Thyroid gland (tissue), 4 donors: Measurements from ENCODE around the gene BCL2. TPM values are rescaled to one million over a fixed set of nuclear protein-coding genes. Genes with fewer than 3 reads are reported as not detected.

Source experiments
- DNase-seq, 2 donors: peaks; one replicate each; pipeline ENCODE4 v3.0.0-alpha.2; 2019
- H3K27ac ChIP-seq, 3 donors: fragments of 200-600 bp; sonication (generic); 1 replicate in 2 of 3; 2 replicates in 1 of 3; pipeline ENCODE4 v1.5.1; 2016 to 2019; ENCODE audit warnings: mild to moderate bottlenecking in 1 of 3, moderate library complexity in 1 of 3
- H3K27me3 ChIP-seq: fragments of 200-600 bp; sonication (generic); one replicate; pipeline ENCODE4 v1.5.1; 2019
- H3K36me3 ChIP-seq, 2 donors: fragments of 200-600 bp; sonication (generic); one replicate each; pipeline ENCODE4 v1.5.1; 2016 to 2019
- H3K4me1 ChIP-seq, 2 donors: fragments of 200-600 bp; sonication (generic); one replicate each; pipeline ENCODE4 v1.5.1; 2017 to 2019
- H3K4me3 ChIP-seq, 3 donors: fragments of 200-600 bp; sonication (generic); replicated peaks in 1 of 3; 1 replicate in 2 of 3; 2 replicates in 1 of 3; pipeline ENCODE4 v1.5.1; 2016; ENCODE audit warnings: mild to moderate bottlenecking in 1 of 3
- H3K9me3 ChIP-seq: fragments of 200-600 bp; sonication (generic); one replicate; pipeline ENCODE4 v1.5.1; 2017
- POLR2A ChIP-seq, 2 donors: fragments of 450-650 bp; IDR thresholded peaks; one replicate each; pipeline ENCODE4 v1.6.1; 2017; ENCODE audit warnings: antibody characterized with exemption in 2 of 2, mild to moderate bottlenecking in 2 of 2, moderate library complexity in 1 of 2
- WGBS, 2 donors: methylation state at CpG; one replicate each; pipeline ENCODE4 v1.1.5; 2017; 5-methylcytosine and 5-hydroxymethylcytosine counted together
- intact Hi-C: fragments of 100-400 bp; cut with DNase I; formaldehyde crosslinking; loops from one replicate; pipeline ENCODE4 v1.15.1; 2023
- total RNA-seq, 4 donors: library from RNA; depleted of rRNA; stranded (reverse); fragments of >200 nt; gene quantifications; one replicate each; pipeline ENCODE4 v1.2.3, GENCODE V29; 2016
- TF ChIP-seq, protein P1 (sequence below), 6 experiments: fragments of 200-600 bp in 3 of 6; fragments of 450-650 bp in 3 of 6; sonication (generic) in 3 of 6; IDR thresholded peaks; one replicate each; pipeline ENCODE4 v1.5.1; 2016 to 2019; ENCODE audit warnings: antibody characterized with exemption in 6 of 6, mild to moderate bottlenecking in 2 of 6, inconsistent platforms in 1 of 6, moderate library complexity in 1 of 6

Gene BCL2
- total RNA-seq, 4 donors from 2014 or later = 108 to 163 (median 115) TPM

DNA sequence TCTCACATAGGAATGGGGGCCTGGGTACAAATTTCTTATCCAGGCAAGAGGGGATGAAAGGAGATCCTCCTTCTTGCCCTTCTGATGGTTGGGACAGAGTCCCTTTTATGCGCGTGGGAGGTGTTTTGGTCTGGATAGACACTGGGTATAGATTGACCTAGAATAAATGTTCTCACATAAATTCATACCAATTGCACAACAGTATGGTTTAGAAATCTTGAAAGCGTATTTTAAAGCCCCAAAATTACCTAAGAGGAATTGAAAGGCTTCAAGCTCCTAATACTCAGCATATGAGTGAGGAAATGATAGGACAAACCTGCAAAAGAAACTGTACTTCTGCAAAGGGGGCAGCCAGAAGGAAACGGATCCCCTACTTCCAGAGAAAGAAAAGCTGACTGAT is 2.6 kb upstream of the BCL2 start:
- no peak for DNase-seq
- Histone ChIP-seq H3K4me3 (no peak overlapping the region), H3K36me3 (no peaks in the 10 kb centered on the region), H3K9me3 (no peaks in the 10 kb centered on the region), H3K27ac (peak overlapping the region; percentile 20 to 63 (median 32)), H3K4me1 (peaks cover 6 to 11% of the 10 kb centered on the region in 2 donors), H3K27me3 (no peaks in the 10 kb centered on the region)
- no peak for TF ChIP-seq POLR2A (IDR thresholded peaks at IDR 0.05)
- TF ChIP-seq, protein P1, sequence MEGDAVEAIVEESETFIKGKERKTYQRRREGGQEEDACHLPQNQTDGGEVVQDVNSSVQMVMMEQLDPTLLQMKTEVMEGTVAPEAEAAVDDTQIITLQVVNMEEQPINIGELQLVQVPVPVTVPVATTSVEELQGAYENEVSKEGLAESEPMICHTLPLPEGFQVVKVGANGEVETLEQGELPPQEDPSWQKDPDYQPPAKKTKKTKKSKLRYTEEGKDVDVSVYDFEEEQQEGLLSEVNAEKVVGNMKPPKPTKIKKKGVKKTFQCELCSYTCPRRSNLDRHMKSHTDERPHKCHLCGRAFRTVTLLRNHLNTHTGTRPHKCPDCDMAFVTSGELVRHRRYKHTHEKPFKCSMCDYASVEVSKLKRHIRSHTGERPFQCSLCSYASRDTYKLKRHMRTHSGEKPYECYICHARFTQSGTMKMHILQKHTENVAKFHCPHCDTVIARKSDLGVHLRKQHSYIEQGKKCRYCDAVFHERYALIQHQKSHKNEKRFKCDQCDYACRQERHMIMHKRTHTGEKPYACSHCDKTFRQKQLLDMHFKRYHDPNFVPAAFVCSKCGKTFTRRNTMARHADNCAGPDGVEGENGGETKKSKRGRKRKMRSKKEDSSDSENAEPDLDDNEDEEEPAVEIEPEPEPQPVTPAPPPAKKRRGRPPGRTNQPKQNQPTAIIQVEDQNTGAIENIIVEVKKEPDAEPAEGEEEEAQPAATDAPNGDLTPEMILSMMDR (IDR thresholded peaks at IDR 0.05) = no peak
- WGBS, 2 donors = 90 to 91% methylated on average over 4 of the region's 4 CpGs
- intact Hi-C loops = loop anchor here (5.0 kb wide), 1 partner anchor 305 kb away; no protein-coding TSS in a partner anchor

DNA sequence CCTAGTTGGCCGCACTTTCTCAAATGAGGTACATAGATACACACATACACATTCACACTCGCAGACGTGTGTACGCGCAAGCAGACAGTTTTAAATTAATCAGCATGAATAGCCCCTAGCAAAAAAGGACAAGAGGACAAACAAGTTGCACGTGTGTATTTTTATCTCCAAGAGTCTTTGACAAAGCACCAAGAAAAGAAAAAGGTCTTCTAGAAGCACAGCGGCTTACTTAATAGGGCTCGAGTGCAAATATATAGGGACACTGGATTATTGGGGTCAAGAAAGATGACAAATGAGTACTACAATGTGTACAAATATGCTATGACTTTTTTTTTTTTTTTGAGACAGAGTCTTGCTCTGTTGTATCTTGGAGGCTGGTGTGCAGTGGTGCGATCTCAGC is 1.7 kb upstream of the BCL2 start:
- Histone ChIP-seq H3K4me1 (peaks cover 6 to 16% of the 10 kb centered on the region in 2 donors), H3K27me3 (no peaks in the 10 kb centered on the region), H3K27ac (peak overlapping the region in 2 of 3 donors; percentile 74 to 76), H3K4me3 (no peak overlapping the region), H3K9me3 (no peaks in the 10 kb centered on the region), H3K36me3 (no peaks in the 10 kb centered on the region)
- no peak for TF ChIP-seq POLR2A (IDR thresholded peaks at IDR 0.05)
- TF ChIP-seq, protein P1 (IDR thresholded peaks at IDR 0.05) = no peak
- 77 to 80% methylated on average over 9 of the region's 9 CpGs for WGBS, 2 donors
- no peak for DNase-seq
- intact Hi-C loops = loop anchor here (5.0 kb wide), 1 partner anchor 304 kb away; no protein-coding TSS in a partner anchor

DNA sequence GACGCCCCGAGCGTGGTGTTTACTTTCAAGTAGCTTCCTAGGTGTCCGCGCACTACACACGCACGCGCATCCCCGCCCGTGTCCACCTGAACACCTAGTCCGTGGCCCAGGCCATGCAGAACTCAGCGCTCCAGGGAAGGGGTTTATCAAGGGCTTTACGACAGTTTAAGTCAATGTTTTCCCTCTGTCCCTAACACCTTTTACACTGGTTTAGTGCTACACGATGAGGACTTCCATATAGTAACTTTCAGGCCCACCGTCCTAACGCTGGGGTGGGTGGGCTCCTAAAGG is 1.4 kb upstream of the BCL2 start:
- H3K4me3 ChIP-seq = peak overlapping the region in 2 of 3 donors; percentile 21 to 81
- no peak for TF ChIP-seq POLR2A (IDR thresholded peaks at IDR 0.05)
- TF ChIP-seq, protein P1 (IDR thresholded peaks at IDR 0.05) = no peak
- DNase-seq = peak; percentile 64 to 65
- WGBS, 2 donors = 21 to 37% methylated on average over 4 to 6 of the region's 16 CpGs
- H3K4me1 ChIP-seq = peaks cover 6 to 18% of the 10 kb centered on the region in 2 donors
- H3K9me3 ChIP-seq = no peaks in the 10 kb centered on the region
- intact Hi-C loops = loop anchor here (5.0 kb wide), 1 partner anchor 304 kb away; no protein-coding TSS in a partner anchor
- H3K36me3 ChIP-seq = no peaks in the 10 kb centered on the region
- H3K27me3 ChIP-seq = no peaks in the 10 kb centered on the region
- peak overlapping the region in 2 of 3 donors; percentile 74 to 76 for H3K27ac ChIP-seq

DNA sequence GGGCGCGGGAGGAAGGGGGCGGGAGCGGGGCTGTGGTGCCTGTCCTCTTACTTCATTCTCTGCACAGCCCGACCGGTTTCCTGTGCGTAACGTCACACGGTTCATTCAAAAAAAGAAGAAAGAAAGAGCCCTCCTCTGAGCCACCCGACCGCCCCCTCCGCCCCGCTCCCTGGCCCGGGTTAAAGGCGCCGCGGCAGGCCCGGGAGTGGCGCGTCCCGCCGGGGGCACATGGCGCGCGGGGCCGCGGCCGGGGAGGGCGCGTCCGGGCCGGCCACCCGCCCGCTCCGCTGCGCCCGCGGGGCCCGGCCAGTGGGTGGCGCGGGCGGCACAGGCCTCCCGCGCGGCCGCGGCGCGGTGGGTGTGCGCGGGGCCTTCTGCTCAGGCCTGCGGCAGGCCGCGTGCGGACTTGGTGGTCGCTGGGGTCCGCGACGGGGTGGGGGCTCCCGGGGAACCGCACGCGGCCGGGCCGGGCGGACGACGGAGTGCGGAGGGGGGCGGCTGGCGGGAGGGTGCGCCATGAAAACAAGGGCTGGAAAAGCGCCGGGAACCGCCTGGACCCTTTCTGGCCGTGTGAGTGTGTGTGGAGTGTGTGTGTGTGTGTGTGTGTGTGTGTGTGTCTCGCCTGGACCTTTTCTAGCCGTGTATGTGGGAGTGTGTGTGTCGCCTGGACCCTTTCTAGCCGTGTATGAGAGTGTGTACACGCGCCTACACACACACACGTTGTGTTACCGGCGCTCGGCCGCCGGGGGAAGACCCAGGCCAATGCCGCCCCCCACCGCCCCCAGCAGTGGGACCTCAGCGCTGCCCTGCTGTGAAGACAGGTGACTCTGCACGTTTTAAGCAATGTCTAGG is 780 bp upstream of the BCL2 start:
- no peaks in the 10 kb centered on the region for H3K36me3 ChIP-seq
- H3K4me3 ChIP-seq = peak overlapping the region in 2 of 3 donors; percentile 21 to 81
- TF ChIP-seq, protein P1 (IDR thresholded peaks at IDR 0.05) = peak in 3 of 6 experiments; percentile 7 to 33 (median 12)
- TF ChIP-seq POLR2A (IDR thresholded peaks at IDR 0.05) = peak in 1 of 2 donors; percentile 46
- peaks cover 6 to 18% of the 10 kb centered on the region in 2 donors for H3K4me1 ChIP-seq
- intact Hi-C loops = loop anchor here (5.0 kb wide), 1 partner anchor 303 kb away; no protein-coding TSS in a partner anchor
- DNase-seq = peak; percentile 88 to 90
- WGBS, 2 donors = 0% methylated on average over 5 to 11 of the region's 92 CpGs
- H3K27ac ChIP-seq = peak overlapping the region in 2 of 3 donors; percentile 74 to 76
- no peaks in the 10 kb centered on the region for H3K9me3 ChIP-seq
- H3K27me3 ChIP-seq = no peaks in the 10 kb centered on the region

DNA sequence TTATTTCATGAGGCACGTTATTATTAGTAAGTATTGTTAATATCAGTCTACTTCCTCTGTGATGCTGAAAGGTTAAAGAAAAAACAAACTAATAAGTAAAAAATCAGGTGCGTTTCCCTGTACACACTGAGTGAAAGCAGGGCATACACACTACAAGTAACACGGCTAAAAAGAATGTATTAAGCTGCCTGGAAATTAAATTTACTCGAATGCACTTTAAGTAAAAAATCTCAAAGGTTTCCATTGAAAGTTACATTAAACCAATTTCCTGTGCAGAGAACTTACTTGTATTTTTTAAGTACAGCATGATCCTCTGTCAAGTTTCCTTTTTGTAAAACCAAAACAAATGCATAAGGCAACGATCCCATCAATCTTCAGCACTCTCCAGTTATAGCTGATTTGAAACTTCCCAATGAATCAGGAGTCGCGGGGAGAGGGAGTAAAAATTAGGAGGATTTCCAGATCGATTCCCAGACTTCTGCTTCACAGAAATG is 633 bp downstream of the BCL2 start:
- H3K27me3 ChIP-seq = no peaks in the 10 kb centered on the region
- H3K4me3 ChIP-seq = peak overlapping the region in 2 of 3 donors; percentile 28 to 81
- TF ChIP-seq POLR2A (IDR thresholded peaks at IDR 0.05) = no peak
- TF ChIP-seq, protein P1 (IDR thresholded peaks at IDR 0.05) = no peak
- no peaks in the 10 kb centered on the region for H3K9me3 ChIP-seq
- WGBS, 2 donors = 0% methylated on average over 8 of the region's 8 CpGs
- H3K4me1 ChIP-seq = peaks cover 11 to 26% of the 10 kb centered on the region in 2 donors
- DNase-seq = no peak
- H3K36me3 ChIP-seq = no peaks in the 10 kb centered on the region
- intact Hi-C loops = loop anchor here (5.0 kb wide), 1 partner anchor 187 kb away; no protein-coding TSS in a partner anchor
- H3K27ac ChIP-seq = peak overlapping the region; percentile 65 to 88 (median 86)
